ENCODE data around the gene GFPT2. TPM values are rescaled to one million over a fixed set of nuclear protein-coding genes. Genes with fewer than 3 reads are reported as not detected.

GFPT2 gene
- total and polyA plus RNA-seq, 4 experiments from 2014 or later, result 0.12 to 1.00 (median 0.13) TPM; not detected in 1

GRCh38 chr5:180343110-180343830 lies 9.9 kb downstream of the GFPT2 start:
- ChIA-PET POLR2A (ENCODE audit: partially characterized antibody) (no interaction called here), CTCF (ENCODE audit: partially characterized antibody) (interaction anchor here (0.6 to 4.6 kb wide), 2 partner anchors 13 to 27 kb away, joined by 3 to 29 read pairs; no protein-coding TSS in a partner anchor)
- no peak overlapping the region for H3K27ac Mint-ChIP-seq
- H3K4me1 Mint-ChIP-seq, result no peaks in the 10 kb centered on the region
- no peak overlapping the region for H3K4me3 ChIP-seq (ENCODE audit: low read length in 2 of 2)
- H3K27me3 Mint-ChIP-seq, result peaks cover 4 to 19% of the 10 kb centered on the region in 2 donors
- intact Hi-C loops (cut with micrococcal nuclease), result no loop called here
- no peaks in the 10 kb centered on the region for H3K36me3 Mint-ChIP-seq
- no peak overlapping the region for H3K4me3 Mint-ChIP-seq
- no peak for DNase-seq
- H3K4me1 ChIP-seq (ENCODE audit: insufficient read depth, low read length), result no peaks in the 10 kb centered on the region
- H3K27ac ChIP-seq (ENCODE audit: low read depth, low read length), result no peak overlapping the region
- H3K36me3 ChIP-seq (ENCODE audit: insufficient read depth, low read length), result no peaks in the 10 kb centered on the region
- no peaks in the 10 kb centered on the region for H3K9me3 ChIP-seq (ENCODE audit: control insufficient read depth in 1 of 2, low read length in 2 of 2)
- no peaks in the 10 kb centered on the region for H3K9me3 Mint-ChIP-seq
- no peaks in the 10 kb centered on the region for H3K27me3 ChIP-seq (ENCODE audit: insufficient read depth, low read length)

DNA sequence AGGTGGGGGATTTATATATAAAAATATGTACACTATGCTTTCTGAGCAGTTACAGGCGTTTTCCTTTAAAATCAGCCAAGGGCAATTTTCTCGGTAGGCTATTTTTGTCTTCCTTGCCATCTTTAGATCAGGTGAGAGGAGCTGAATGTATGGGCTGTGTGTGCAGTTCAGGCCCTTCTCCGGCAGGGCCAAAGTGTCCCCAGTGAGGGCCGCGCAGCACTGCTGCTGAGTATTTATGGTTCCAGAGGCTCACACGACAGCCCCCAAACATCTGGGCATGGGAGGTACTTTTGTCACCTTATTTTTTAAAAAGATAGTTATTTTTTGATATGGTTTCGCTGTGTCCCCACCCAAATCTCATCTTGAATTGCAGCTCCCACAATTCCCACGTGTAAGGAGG lies 11.5 kb downstream of the GFPT2 start:
- no peaks in the 10 kb centered on the region for H3K9me3 Mint-ChIP-seq
- ChIA-PET POLR2A (ENCODE audit: partially characterized antibody) (no interaction called here), CTCF (ENCODE audit: partially characterized antibody) (interaction anchor here (1.4 to 4.6 kb wide), 2 partner anchors 11 to 26 kb away, joined by 3 to 29 read pairs; no protein-coding TSS in a partner anchor)
- Histone ChIP-seq H3K4me1 (ENCODE audit: insufficient read depth, low read length) (no peaks in the 10 kb centered on the region), H3K36me3 (ENCODE audit: insufficient read depth, low read length) (no peaks in the 10 kb centered on the region), H3K9me3 (ENCODE audit: control insufficient read depth in 1 of 2, low read length in 2 of 2) (no peaks in the 10 kb centered on the region), H3K27me3 (ENCODE audit: insufficient read depth, low read length) (no peaks in the 10 kb centered on the region), H3K27ac (ENCODE audit: low read depth, low read length) (no peak overlapping the region), H3K4me3 (ENCODE audit: low read length in 2 of 2) (no peak overlapping the region)
- H3K36me3 Mint-ChIP-seq, result no peaks in the 10 kb centered on the region
- H3K4me1 Mint-ChIP-seq, result no peaks in the 10 kb centered on the region
- intact Hi-C loops (cut with micrococcal nuclease), result no loop called here
- no peak overlapping the region for H3K27ac Mint-ChIP-seq
- no peak overlapping the region for H3K4me3 Mint-ChIP-seq
- DNase-seq, result no peak
- H3K27me3 Mint-ChIP-seq, result peaks cover 6 to 19% of the 10 kb centered on the region in 2 donors

- H3K27ac ChIP-seq (ENCODE audit: low read depth, low read length), result no peak overlapping the region
- no peaks in the 10 kb centered on the region for H3K27me3 ChIP-seq (ENCODE audit: insufficient read depth, low read length)
- H3K36me3 ChIP-seq (ENCODE audit: insufficient read depth, low read length), result no peaks in the 10 kb centered on the region
- H3K4me1 ChIP-seq (ENCODE audit: insufficient read depth, low read length), result no peaks in the 10 kb centered on the region
- H3K4me3 ChIP-seq (ENCODE audit: low read length in 2 of 2), result no peak overlapping the region
- H3K36me3 Mint-ChIP-seq, result no peaks in the 10 kb centered on the region
- H3K4me1 Mint-ChIP-seq, result no peaks in the 10 kb centered on the region
- CTCF ChIA-PET (ENCODE audit: partially characterized antibody), result interaction anchor here (1.4 to 4.6 kb wide), 2 partner anchors 11 to 25 kb away, joined by 3 to 29 read pairs; no protein-coding TSS in a partner anchor
- POLR2A ChIA-PET (ENCODE audit: partially characterized antibody), result no interaction called here
- no peak overlapping the region for H3K27ac Mint-ChIP-seq
- H3K27me3 Mint-ChIP-seq, result peaks cover 6 to 16% of the 10 kb centered on the region in 2 donors
- no peak for DNase-seq
- intact Hi-C loops (cut with micrococcal nuclease), result no loop called here
- H3K4me3 Mint-ChIP-seq, result peak overlapping the region in 1 of 8 donors; percentile 2
- no peaks in the 10 kb centered on the region for H3K9me3 ChIP-seq (ENCODE audit: control insufficient read depth in 1 of 2, low read length in 2 of 2)
- H3K9me3 Mint-ChIP-seq, result no peaks in the 10 kb centered on the region
Observed at GRCh38 chr5:180340856-180341255, 12.3 kb downstream of the GFPT2 start.

DNA sequence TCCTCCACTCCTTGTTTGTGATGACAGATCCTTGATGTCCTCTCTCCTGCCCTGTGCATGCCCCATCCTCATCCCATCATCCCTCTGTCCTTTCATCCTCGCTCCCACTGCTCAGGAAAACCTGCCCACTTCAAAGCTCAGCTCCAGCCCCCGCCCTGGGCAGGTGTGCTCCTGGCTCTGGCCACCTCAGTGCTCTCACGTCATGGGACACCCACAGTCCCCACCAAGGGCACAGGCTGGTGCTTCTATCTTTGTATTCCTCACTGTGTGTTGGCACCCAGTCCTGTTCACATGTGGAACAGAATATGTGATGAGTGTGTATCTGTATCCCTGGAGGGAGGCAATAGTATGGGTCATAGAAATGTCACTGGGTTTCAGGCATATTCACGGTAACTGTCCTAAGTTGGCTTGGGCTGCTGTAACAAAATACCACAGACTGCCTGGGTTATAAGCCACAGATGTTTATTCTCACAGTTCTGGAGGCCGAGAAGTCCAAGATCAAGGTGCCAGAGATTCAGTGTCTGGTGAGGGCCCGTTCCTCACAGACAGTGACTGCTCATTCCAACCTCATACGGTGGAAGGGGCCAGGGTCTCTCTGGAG lies 13.5 kb downstream of the GFPT2 start:
- H3K9me3 ChIP-seq (ENCODE audit: control insufficient read depth in 1 of 2, low read length in 2 of 2), result no peaks in the 10 kb centered on the region
- peaks cover 6 to 12% of the 10 kb centered on the region in 2 donors for H3K27me3 Mint-ChIP-seq
- CTCF ChIA-PET (ENCODE audit: partially characterized antibody), result interaction anchor here (3.5 to 4.6 kb wide), 2 partner anchors 9 to 11 kb away, joined by 20 to 29 read pairs; no protein-coding TSS in a partner anchor
- H3K4me3 Mint-ChIP-seq, result no peak overlapping the region
- no peaks in the 10 kb centered on the region for H3K36me3 Mint-ChIP-seq
- H3K9me3 Mint-ChIP-seq, result no peaks in the 10 kb centered on the region
- DNase-seq, result no peak
- H3K4me1 ChIP-seq (ENCODE audit: insufficient read depth, low read length), result no peaks in the 10 kb centered on the region
- H3K4me3 ChIP-seq (ENCODE audit: low read length in 2 of 2), result no peak overlapping the region
- H3K27ac ChIP-seq (ENCODE audit: low read depth, low read length), result no peak overlapping the region
- no peaks in the 10 kb centered on the region for H3K36me3 ChIP-seq (ENCODE audit: insufficient read depth, low read length)
- intact Hi-C loops (cut with micrococcal nuclease), result no loop called here
- no peaks in the 10 kb centered on the region for H3K4me1 Mint-ChIP-seq
- H3K27ac Mint-ChIP-seq, result no peak overlapping the region
- POLR2A ChIA-PET (ENCODE audit: partially characterized antibody), result no interaction called here
- H3K27me3 ChIP-seq (ENCODE audit: insufficient read depth, low read length), result no peaks in the 10 kb centered on the region

DNA sequence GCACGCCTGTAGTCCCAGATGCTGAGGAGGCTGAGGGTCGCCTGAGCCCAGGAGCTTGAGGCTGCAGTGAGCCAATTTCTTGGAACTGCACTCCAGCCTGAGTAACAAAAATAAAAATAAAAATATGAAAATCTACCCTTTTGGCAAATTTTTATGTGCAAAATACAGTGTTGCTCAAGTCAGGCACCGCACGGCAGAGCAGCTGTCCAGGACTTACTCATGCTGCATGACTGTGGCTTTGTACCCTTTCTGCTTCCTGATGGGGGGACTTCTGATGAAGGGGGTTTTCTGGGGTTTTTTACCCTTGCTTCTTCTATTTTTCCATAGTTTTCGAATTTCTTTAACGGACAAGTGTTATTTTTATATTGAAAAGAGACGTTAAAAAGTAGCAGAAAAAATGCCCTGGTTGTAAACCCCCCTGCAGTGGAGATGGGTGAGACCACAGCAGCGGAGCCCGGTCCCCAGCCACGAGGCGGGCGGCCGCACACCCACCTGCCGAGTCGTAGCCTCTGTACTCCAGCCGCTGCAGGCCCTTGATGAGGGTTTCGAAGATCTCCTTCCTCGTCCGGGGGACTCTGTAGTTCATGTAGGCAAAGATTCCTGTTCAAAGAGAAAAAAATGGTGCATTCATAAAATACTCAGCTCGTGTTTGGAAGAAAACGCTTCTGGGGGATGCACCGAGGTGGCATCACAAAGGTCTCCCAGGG lies 15.0 kb downstream of the GFPT2 start:
- H3K4me3 Mint-ChIP-seq, result no peak overlapping the region
- H3K9me3 Mint-ChIP-seq, result no peaks in the 10 kb centered on the region
- intact Hi-C loops (cut with micrococcal nuclease), result no loop called here
- Histone ChIP-seq H3K4me3 (ENCODE audit: low read length in 2 of 2) (no peak overlapping the region), H3K4me1 (ENCODE audit: insufficient read depth, low read length) (no peaks in the 10 kb centered on the region), H3K36me3 (ENCODE audit: insufficient read depth, low read length) (no peaks in the 10 kb centered on the region), H3K27ac (ENCODE audit: low read depth, low read length) (no peak overlapping the region), H3K27me3 (ENCODE audit: insufficient read depth, low read length) (no peaks in the 10 kb centered on the region), H3K9me3 (ENCODE audit: control insufficient read depth in 1 of 2, low read length in 2 of 2) (no peaks in the 10 kb centered on the region)
- no peak for DNase-seq
- H3K4me1 Mint-ChIP-seq, result no peaks in the 10 kb centered on the region
- peaks cover 11 to 12% of the 10 kb centered on the region in 2 donors for H3K27me3 Mint-ChIP-seq
- ChIA-PET POLR2A (ENCODE audit: partially characterized antibody) (no interaction called here), CTCF (ENCODE audit: partially characterized antibody) (interaction anchor here (3.5 kb wide), 1 partner anchor 10 kb away, joined by 20 read pairs; no protein-coding TSS in a partner anchor)
- no peaks in the 10 kb centered on the region for H3K36me3 Mint-ChIP-seq
- no peak overlapping the region for H3K27ac Mint-ChIP-seq

GRCh38 chr5:180336234-180337020 lies 16.7 kb downstream of the GFPT2 start:
- CTCF ChIA-PET (ENCODE audit: partially characterized antibody), result interaction anchor here (3.5 kb wide), 1 partner anchor 8 kb away, joined by 20 read pairs; no protein-coding TSS in a partner anchor
- Histone ChIP-seq H3K9me3 (ENCODE audit: control insufficient read depth in 1 of 2, low read length in 2 of 2) (no peaks in the 10 kb centered on the region), H3K27me3 (ENCODE audit: insufficient read depth, low read length) (no peaks in the 10 kb centered on the region), H3K27ac (ENCODE audit: low read depth, low read length) (no peak overlapping the region), H3K4me1 (ENCODE audit: insufficient read depth, low read length) (no peaks in the 10 kb centered on the region), H3K36me3 (ENCODE audit: insufficient read depth, low read length) (no peaks in the 10 kb centered on the region), H3K4me3 (ENCODE audit: low read length in 2 of 2) (no peak overlapping the region)
- intact Hi-C loops (cut with micrococcal nuclease), result no loop called here
- no peaks in the 10 kb centered on the region for H3K36me3 Mint-ChIP-seq
- POLR2A ChIA-PET (ENCODE audit: partially characterized antibody), result no interaction called here
- H3K27me3 Mint-ChIP-seq, result peaks cover 12 to 14% of the 10 kb centered on the region in 2 donors
- no peak for DNase-seq
- no peak overlapping the region for H3K4me3 Mint-ChIP-seq
- H3K27ac Mint-ChIP-seq, result no peak overlapping the region
- no peaks in the 10 kb centered on the region for H3K9me3 Mint-ChIP-seq
- no peaks in the 10 kb centered on the region for H3K4me1 Mint-ChIP-seq
